Gastrocnemius medialis (tissue), 4 donors: ENCODE results near the gene MS4A1. TPM values are rescaled to one million over a fixed set of nuclear protein-coding genes. Genes with fewer than 3 reads are reported as not detected.

Experiments
- ATAC-seq, 2 donors: fragments of 150-250 bp; one replicate each; pipeline ENCODE4 v1.9.1; 2016
- DNase-seq, 2 donors: peaks; one replicate each; pipeline ENCODE4 v3.0.0-alpha.2; 2019
- H3K27ac ChIP-seq, 4 donors: fragments of 200-600 bp; sonication (generic); 1 replicate in 1 of 4; 2 replicates in 3 of 4; pipeline ENCODE4 v1.5.1; 2016 to 2018; ENCODE audit warnings: mild to moderate bottlenecking in 2 of 4, moderate library complexity in 1 of 4
- H3K27me3 ChIP-seq, 3 donors: fragments of 200-600 bp; sonication (generic) in 2 of 3; 1 replicate in 1 of 3; 2 replicates in 2 of 3; pipeline versions ENCODE4 v1.5.1 to v1.6.0; 2016 to 2019; ENCODE audit warnings: mild to moderate bottlenecking in 1 of 3, moderate library complexity in 1 of 3
- H3K36me3 ChIP-seq, 2 donors: fragments of 200-600 bp; sonication (generic) in 1 of 2; one replicate each; pipeline ENCODE4 v1.5.1; 2017 to 2018
- H3K4me1 ChIP-seq, 2 donors: fragments of 200-600 bp; sonication (generic) in 1 of 2; one replicate each; pipeline ENCODE4 v1.5.1; 2016 to 2017; ENCODE audit warnings: mild to moderate bottlenecking in 2 of 2
- H3K4me3 ChIP-seq, 4 donors: fragments of 200-600 bp; sonication (generic) in 3 of 4; 1 replicate in 1 of 4; 2 replicates in 3 of 4; pipeline ENCODE4 v1.5.1; 2016 to 2019; ENCODE audit warnings: mild to moderate bottlenecking in 2 of 4
- H3K9me3 ChIP-seq, 3 donors: fragments of 200-600 bp; sonication (generic) in 2 of 3; 1 replicate in 1 of 3; 2 replicates in 2 of 3; pipeline ENCODE4 v1.5.1; 2016 to 2019
- POLR2A ChIP-seq, 2 donors: fragments of 450-650 bp; IDR thresholded peaks; one replicate each; pipeline ENCODE4 v1.6.1; 2017; ENCODE audit warnings: antibody characterized with exemption in 2 of 2, mild to moderate bottlenecking in 2 of 2, moderate library complexity in 2 of 2
- in situ Hi-C, 4 donors: fragments of 200-750 bp; cut with MboI; loops; one replicate each; pipeline versions ENCODE4 v1.15.0 to v1.8.0; 2017; ENCODE audit warnings: low sequenced_read_pairs in 4 of 4
- intact Hi-C: fragments of 100-400 bp; cut with DNase I; formaldehyde crosslinking; loops from one replicate; pipeline ENCODE4 v1.15.1; 2023; ENCODE audit warnings: low total_unique reads
- total RNA-seq, 4 donors: library from RNA; depleted of rRNA; stranded (reverse); fragments of >200 nt; gene quantifications; one replicate each; pipeline versions ENCODE4 v1.1.0 to v1.2.3, GENCODE V29; 2016
- TF ChIP-seq, protein P1 (sequence below), 5 experiments: fragments of 450-650 bp in 3 of 5; fragments of 200-600 bp in 2 of 5; sonication (generic) in 2 of 5; IDR thresholded peaks in 4 of 5; conservative IDR thresholded peaks in 1 of 5; 1 replicate in 4 of 5; 2 replicates in 1 of 5; pipeline ENCODE4 v1.5.1; 2016 to 2019; ENCODE audit warnings: antibody characterized with exemption in 5 of 5, mild to moderate bottlenecking in 3 of 5, moderate library complexity in 3 of 5

MS4A1 gene
- total RNA-seq, 4 donors from 2014 or later: 0.10 TPM; not detected in 3

DNA sequence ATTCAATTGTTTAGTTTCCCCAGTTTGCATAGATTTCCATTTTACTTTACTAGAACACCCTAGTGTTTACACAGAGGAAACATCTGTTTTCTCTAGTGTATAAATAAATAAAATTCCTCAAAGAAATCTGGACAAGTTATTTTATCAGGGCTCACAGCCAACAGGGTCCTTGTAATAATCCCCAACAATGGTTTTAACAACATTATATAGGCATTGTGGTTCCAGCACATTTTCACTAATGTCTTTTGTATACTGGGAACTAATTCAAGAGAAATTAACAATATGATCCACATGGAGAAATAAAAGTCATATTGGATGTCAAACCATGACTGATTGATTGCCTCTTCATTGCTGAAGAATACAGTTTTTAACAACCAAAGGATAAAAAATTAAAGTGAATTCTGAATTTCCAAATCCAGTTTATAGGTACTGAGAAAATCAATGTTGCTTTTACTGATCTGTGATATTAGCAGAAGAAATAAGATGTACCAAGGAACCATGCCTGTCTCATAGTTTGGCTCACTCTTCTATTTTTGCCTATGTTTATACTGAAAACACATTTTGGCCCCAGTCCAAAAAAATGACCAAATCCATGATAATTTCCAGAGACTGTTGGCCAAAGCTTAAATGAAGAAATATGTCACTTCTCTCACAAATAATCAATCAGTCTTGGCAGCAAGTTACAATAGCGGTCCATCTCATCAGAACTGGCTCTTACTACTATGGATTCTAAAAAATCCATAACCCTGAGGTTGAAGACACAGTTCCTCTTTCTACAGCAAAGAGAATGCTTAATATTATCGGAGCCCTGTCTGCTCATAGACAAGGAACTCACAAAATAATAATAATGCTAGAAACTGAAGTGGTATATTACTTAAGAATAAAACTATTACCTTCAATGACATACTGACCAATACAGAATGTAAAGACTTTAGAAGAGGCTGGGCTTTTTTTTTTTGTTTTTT, 58.1 kb downstream of the MS4A1 start:
- TF ChIP-seq, protein P1, sequence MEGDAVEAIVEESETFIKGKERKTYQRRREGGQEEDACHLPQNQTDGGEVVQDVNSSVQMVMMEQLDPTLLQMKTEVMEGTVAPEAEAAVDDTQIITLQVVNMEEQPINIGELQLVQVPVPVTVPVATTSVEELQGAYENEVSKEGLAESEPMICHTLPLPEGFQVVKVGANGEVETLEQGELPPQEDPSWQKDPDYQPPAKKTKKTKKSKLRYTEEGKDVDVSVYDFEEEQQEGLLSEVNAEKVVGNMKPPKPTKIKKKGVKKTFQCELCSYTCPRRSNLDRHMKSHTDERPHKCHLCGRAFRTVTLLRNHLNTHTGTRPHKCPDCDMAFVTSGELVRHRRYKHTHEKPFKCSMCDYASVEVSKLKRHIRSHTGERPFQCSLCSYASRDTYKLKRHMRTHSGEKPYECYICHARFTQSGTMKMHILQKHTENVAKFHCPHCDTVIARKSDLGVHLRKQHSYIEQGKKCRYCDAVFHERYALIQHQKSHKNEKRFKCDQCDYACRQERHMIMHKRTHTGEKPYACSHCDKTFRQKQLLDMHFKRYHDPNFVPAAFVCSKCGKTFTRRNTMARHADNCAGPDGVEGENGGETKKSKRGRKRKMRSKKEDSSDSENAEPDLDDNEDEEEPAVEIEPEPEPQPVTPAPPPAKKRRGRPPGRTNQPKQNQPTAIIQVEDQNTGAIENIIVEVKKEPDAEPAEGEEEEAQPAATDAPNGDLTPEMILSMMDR (IDR thresholded peaks at IDR 0.05 in 4 of 5, conservative IDR thresholded peaks at IDR 0.05 in 1 of 5): no peak
- TF ChIP-seq POLR2A (IDR thresholded peaks at IDR 0.05): no peak
- ATAC-seq (no peak), DNase-seq (no peak)
- H3K9me3 ChIP-seq: no peaks in the 10 kb centered on the region
- H3K36me3 ChIP-seq: no peaks in the 10 kb centered on the region
- H3K27me3 ChIP-seq: no peaks in the 10 kb centered on the region
- no peak overlapping the region for H3K4me3 ChIP-seq
- intact Hi-C loops (no loop called here), in situ Hi-C loops (no loop called here)
- no peak overlapping the region for H3K27ac ChIP-seq
- H3K4me1 ChIP-seq: no peaks in the 10 kb centered on the region

DNA sequence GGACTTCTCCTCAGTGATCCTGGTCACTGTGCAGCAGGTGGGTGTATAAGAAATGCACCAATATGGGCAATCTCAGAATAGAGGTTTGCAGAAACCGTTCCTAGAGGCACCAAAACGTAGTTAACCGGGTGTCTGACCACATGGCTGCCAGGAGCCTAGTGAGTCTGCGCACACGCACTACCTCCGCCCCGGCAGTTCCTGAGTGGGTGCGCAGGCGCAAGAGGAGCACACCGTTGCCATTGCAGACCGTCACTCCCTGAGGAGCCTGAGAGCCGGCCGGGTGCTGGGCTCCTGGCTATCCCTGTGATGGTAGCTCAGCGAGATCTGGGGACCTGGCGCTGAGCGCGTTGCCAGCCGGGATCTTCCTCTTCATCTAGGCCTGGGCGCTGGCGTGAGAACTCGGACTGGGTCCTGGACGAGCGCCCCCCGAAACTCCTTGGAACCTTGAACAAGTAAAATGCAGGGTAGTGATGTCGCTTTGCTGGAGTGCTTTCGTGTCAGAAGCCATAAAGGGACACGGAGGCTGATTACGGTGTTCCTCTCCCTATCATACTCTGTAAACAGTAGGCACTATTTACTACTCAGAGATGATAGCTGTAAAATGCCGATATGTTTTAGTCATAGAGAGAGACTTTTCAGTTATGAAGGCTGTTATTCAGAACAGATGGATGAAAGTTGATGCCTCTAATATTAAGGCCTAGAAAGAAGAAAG, 59.7 kb downstream of the MS4A1 start, which contains the start of gene MS4A13:
Gene MS4A13, plus strand, starts transcription at position 249 of the 712 bp plus-strand sequence. CDS start 2,692 bp downstream, outside the sequence.
- Histone ChIP-seq H3K36me3 (no peaks in the 10 kb centered on the region), H3K27me3 (no peaks in the 10 kb centered on the region), H3K4me3 (no peak within 1 kb of the TSS), H3K27ac (no peak within 1 kb of the TSS), H3K9me3 (no peaks in the 10 kb centered on the region), H3K4me1 (no peaks in the 10 kb centered on the region)
- in situ Hi-C loops (no loop called here), intact Hi-C loops (no loop called here)
- ATAC-seq (no peak), DNase-seq (no peak)
- TF ChIP-seq, protein P1 (IDR thresholded peaks at IDR 0.05 in 4 of 5, conservative IDR thresholded peaks at IDR 0.05 in 1 of 5): no peak
- TF ChIP-seq POLR2A (IDR thresholded peaks at IDR 0.05): no peak

Other genes starting within 250 kb of the MS4A1 start
- gene MS4A4E, start 212.7 kb upstream of the MS4A1 start, total RNA-seq: 1 to 10 TPM in 1 of 4 donors, not detected in 3; 2.8 TPM
- gene MS4A4A, start 175.2 kb upstream of the MS4A1 start, total RNA-seq: 10 to 100 TPM in 1 of 4 donors, 1 to 10 TPM in 3; 5.8 to 15.6 (median 8.4) TPM
- not detected for gene MS4A6E, start 128.6 kb upstream of the MS4A1 start, total RNA-seq
- 1 to 10 TPM; 2.5 to 8.9 (median 7.4) TPM for gene MS4A7, start 77.3 kb upstream of the MS4A1 start, total RNA-seq
- under 1 TPM; 0.10 to 0.56 (median 0.27) TPM for gene MS4A14, start 59.4 kb upstream of the MS4A1 start, total RNA-seq
- not detected for gene MS4A5, start 26.3 kb upstream of the MS4A1 start, total RNA-seq
- gene MS4A12, start 36.9 kb downstream of the MS4A1 start, total RNA-seq: under 1 TPM in 1 of 4 donors, not detected in 3; 0.75 TPM
- gene MS4A13, start 59.5 kb downstream of the MS4A1 start, total RNA-seq: not detected
- under 1 TPM in 2 of 4 donors, not detected in 2; 0.36 to 0.44 TPM for gene MS4A8, start 243.8 kb downstream of the MS4A1 start, total RNA-seq